ENCODE results near the gene OR2AT4. TPM values are rescaled to one million over a fixed set of nuclear protein-coding genes. Genes with fewer than 3 reads are reported as not detected.

The OR2AT4 gene
- total and polyA plus RNA-seq, 2 experiments from 2014 or later, result not detected

GRCh38 chr11:75078233-75078632, 18.4 kb downstream of the OR2AT4 start:
- H2AFZ ChIP-seq, result no peak overlapping the region
- no peaks in the 10 kb centered on the region for H3K9me3 ChIP-seq (ENCODE audit: low read depth)
- no peaks in the 10 kb centered on the region for H3F3A ChIP-seq (ENCODE audit: insufficient read depth)
- no peak overlapping the region for H3K4me2 ChIP-seq (ENCODE audit: unreplicated experiment)
- no peaks in the 10 kb centered on the region for H3K4me1 ChIP-seq (ENCODE audit: insufficient read depth)
- no peak overlapping the region for H3K4me3 ChIP-seq
- H4K20me1 ChIP-seq (ENCODE audit: insufficient read depth), result no peaks in the 10 kb centered on the region
- no peaks in the 10 kb centered on the region for H3K9me2 ChIP-seq (ENCODE audit: insufficient read depth)
- TF ChIP-seq EZH2 (IDR thresholded peaks at IDR 0.05; ENCODE audit: insufficient read depth, poor library complexity, severe bottlenecking), result no peak
- TF ChIP-seq EZH2phosphoT487 (IDR thresholded peaks at IDR 0.05; ENCODE audit: insufficient read depth, low read depth), result no peak
- no peaks in the 10 kb centered on the region for H3K36me3 ChIP-seq (ENCODE audit: low read depth)
- H3K9ac ChIP-seq, result no peak overlapping the region
- 81 to 83% methylated on average over 2 of the region's 2 CpGs for WGBS, 2 experiments (ENCODE audit: low coverage in 1 of 2, low lambda C conversion rate in 2 of 2, missing lambda C conversion rate in 2 of 2)
- peak; percentile 21 for DNase-seq
- in situ Hi-C loops (cut with MboI), result no loop called here
- peaks cover 17% of the 10 kb centered on the region for H3K27me3 ChIP-seq (replicated peaks; ENCODE audit: insufficient read depth)
- no peak overlapping the region for H3K27ac ChIP-seq
- no peaks in the 10 kb centered on the region for H3K79me2 ChIP-seq (ENCODE audit: insufficient read depth)

DNA sequence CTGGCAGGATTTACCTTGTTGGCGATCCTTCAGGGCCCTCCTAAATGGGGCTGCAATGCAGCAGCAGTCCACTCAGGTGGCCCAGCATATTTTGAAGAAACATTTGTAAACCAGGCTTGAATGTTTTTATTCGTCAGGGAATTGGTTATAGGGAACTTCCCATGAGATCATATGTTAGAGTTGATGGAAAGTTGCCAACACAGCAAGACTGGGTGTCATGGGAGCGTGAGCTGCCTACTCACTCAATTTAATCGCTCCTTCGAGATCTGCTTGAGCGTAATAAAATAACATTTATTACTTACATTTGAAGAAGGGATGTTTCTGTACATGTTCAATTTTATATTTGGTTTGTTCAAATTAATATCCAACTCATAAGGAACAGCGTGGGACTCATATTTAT, 19.4 kb downstream of the OR2AT4 start:
- no peaks in the 10 kb centered on the region for H3F3A ChIP-seq (ENCODE audit: insufficient read depth)
- no peaks in the 10 kb centered on the region for H3K9me3 ChIP-seq (ENCODE audit: low read depth)
- H4K20me1 ChIP-seq (ENCODE audit: insufficient read depth), result no peaks in the 10 kb centered on the region
- in situ Hi-C loops (cut with MboI), result no loop called here
- no peak overlapping the region for H3K4me3 ChIP-seq
- H3K27me3 ChIP-seq (replicated peaks; ENCODE audit: insufficient read depth), result peaks cover 26% of the 10 kb centered on the region
- no peak overlapping the region for H3K4me2 ChIP-seq (ENCODE audit: unreplicated experiment)
- no peak for TF ChIP-seq EZH2 (IDR thresholded peaks at IDR 0.05; ENCODE audit: insufficient read depth, poor library complexity, severe bottlenecking)
- no peak for TF ChIP-seq EZH2phosphoT487 (IDR thresholded peaks at IDR 0.05; ENCODE audit: insufficient read depth, low read depth)
- WGBS, 2 experiments (ENCODE audit: low coverage in 1 of 2, low lambda C conversion rate in 2 of 2, missing lambda C conversion rate in 2 of 2), result 56 to 67% methylated on average over 7 of the region's 7 CpGs
- H3K36me3 ChIP-seq (ENCODE audit: low read depth), result no peaks in the 10 kb centered on the region
- no peak overlapping the region for H2AFZ ChIP-seq
- DNase-seq, result no peak
- H3K4me1 ChIP-seq (ENCODE audit: insufficient read depth), result no peaks in the 10 kb centered on the region
- H3K27ac ChIP-seq, result no peak overlapping the region
- H3K9ac ChIP-seq, result no peak overlapping the region
- H3K79me2 ChIP-seq (ENCODE audit: insufficient read depth), result no peaks in the 10 kb centered on the region
- no peaks in the 10 kb centered on the region for H3K9me2 ChIP-seq (ENCODE audit: insufficient read depth)

GRCh38 chr11:75076671-75077070, 20.0 kb downstream of the OR2AT4 start:
- no peak for DNase-seq
- no peak overlapping the region for H3K4me2 ChIP-seq (ENCODE audit: unreplicated experiment)
- H3K4me1 ChIP-seq (ENCODE audit: insufficient read depth), result no peaks in the 10 kb centered on the region
- no peaks in the 10 kb centered on the region for H3K36me3 ChIP-seq (ENCODE audit: low read depth)
- H3K9me2 ChIP-seq (ENCODE audit: insufficient read depth), result no peaks in the 10 kb centered on the region
- no peaks in the 10 kb centered on the region for H3F3A ChIP-seq (ENCODE audit: insufficient read depth)
- H3K9ac ChIP-seq, result no peak overlapping the region
- H3K9me3 ChIP-seq (ENCODE audit: low read depth), result no peaks in the 10 kb centered on the region
- no peak overlapping the region for H2AFZ ChIP-seq
- H3K27ac ChIP-seq, result no peak overlapping the region
- no peak overlapping the region for H3K4me3 ChIP-seq
- peaks cover 28% of the 10 kb centered on the region for H3K27me3 ChIP-seq (replicated peaks; ENCODE audit: insufficient read depth)
- H4K20me1 ChIP-seq (ENCODE audit: insufficient read depth), result no peaks in the 10 kb centered on the region
- in situ Hi-C loops (cut with MboI), result no loop called here
- H3K79me2 ChIP-seq (ENCODE audit: insufficient read depth), result no peaks in the 10 kb centered on the region
- TF ChIP-seq EZH2phosphoT487 (IDR thresholded peaks at IDR 0.05; ENCODE audit: insufficient read depth, low read depth), result no peak
- TF ChIP-seq EZH2 (IDR thresholded peaks at IDR 0.05; ENCODE audit: insufficient read depth, poor library complexity, severe bottlenecking), result no peak

DNA sequence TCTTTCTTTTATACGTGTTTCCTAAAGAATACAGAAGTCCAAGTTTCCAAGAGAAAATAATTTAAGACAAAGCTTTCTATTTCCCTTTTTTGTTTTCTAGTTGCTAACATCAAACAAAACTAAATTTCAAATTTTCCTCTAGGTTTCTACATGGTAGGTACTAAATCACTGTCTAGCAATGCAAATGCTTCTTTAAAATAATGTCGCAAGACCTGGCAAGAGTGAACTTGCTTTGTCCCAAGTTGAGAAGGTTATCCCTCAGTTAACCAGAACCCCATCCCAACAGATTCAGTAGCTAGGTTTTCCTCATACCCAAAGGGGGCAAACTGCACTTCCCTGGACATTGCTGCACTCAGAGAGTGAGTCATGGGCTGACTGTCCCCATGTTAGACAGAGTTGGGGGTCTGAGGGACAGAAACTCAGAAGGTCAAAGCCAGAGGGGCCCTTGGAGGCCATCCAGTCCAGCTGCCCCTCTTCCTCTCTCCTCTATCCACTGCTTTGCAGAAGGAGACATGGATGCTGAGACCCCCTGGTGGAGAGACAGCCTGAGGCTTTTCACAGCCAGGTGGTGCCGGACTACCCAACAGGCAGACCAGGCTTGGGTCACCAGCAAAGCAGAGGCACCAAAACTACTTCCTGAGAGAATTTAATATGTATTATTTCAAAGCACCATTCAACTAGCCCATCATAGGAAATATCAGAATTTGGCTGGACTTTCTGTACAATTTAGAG, 23.1 kb downstream of the OR2AT4 start:
- H3K9me3 ChIP-seq (ENCODE audit: low read depth), result no peaks in the 10 kb centered on the region
- H3K4me2 ChIP-seq (ENCODE audit: unreplicated experiment), result no peak overlapping the region
- TF ChIP-seq EZH2 (IDR thresholded peaks at IDR 0.05; ENCODE audit: insufficient read depth, poor library complexity, severe bottlenecking), result no peak
- TF ChIP-seq EZH2phosphoT487 (IDR thresholded peaks at IDR 0.05; ENCODE audit: insufficient read depth, low read depth), result no peak
- H3K36me3 ChIP-seq (ENCODE audit: low read depth), result no peaks in the 10 kb centered on the region
- H3K4me1 ChIP-seq (ENCODE audit: insufficient read depth), result no peaks in the 10 kb centered on the region
- in situ Hi-C loops (cut with MboI), result no loop called here
- no peak overlapping the region for H3K9ac ChIP-seq
- no peaks in the 10 kb centered on the region for H4K20me1 ChIP-seq (ENCODE audit: insufficient read depth)
- WGBS, 2 experiments (ENCODE audit: low coverage in 1 of 2, low lambda C conversion rate in 2 of 2, missing lambda C conversion rate in 2 of 2), result 46 to 51% methylated on average over 3 of the region's 3 CpGs
- H3K9me2 ChIP-seq (ENCODE audit: insufficient read depth), result no peaks in the 10 kb centered on the region
- no peak for DNase-seq
- H3K27ac ChIP-seq, result no peak overlapping the region
- H3F3A ChIP-seq (ENCODE audit: insufficient read depth), result no peaks in the 10 kb centered on the region
- H3K27me3 ChIP-seq (replicated peaks; ENCODE audit: insufficient read depth), result peaks cover 44% of the 10 kb centered on the region
- no peak overlapping the region for H2AFZ ChIP-seq
- no peaks in the 10 kb centered on the region for H3K79me2 ChIP-seq (ENCODE audit: insufficient read depth)
- H3K4me3 ChIP-seq, result no peak overlapping the region

Data from GM23248 (cell line).